Endothelial cell of umbilical vein (primary cell): ENCODE results near the gene GRAMD1A. TPM values are rescaled to one million over a fixed set of nuclear protein-coding genes. Genes with fewer than 3 reads are reported as not detected.
"Not testable (repeated sequence)": the region's sequence is repeated elsewhere in the genome, so short reads cannot be mapped to it uniquely, and the experiment has no call there.

Source experiments
- BruUV-seq: library from RNA; stranded (reverse); fragments of 400-500 nt; replicated peaks from 2 replicates; lab custom pipeline; 2021; lab: Mats Ljungman, UMichigan
- CTCF ChIA-PET: fragments of 300-600, 350-600 bp; sonication (Branson Sonifier 250); formaldehyde crosslinking; loops from one replicate; lab custom pipeline; 2021; ENCODE audit warnings: antibody characterized with exemption, inconsistent platforms; lab: Charles Lee
- POLR2A ChIA-PET: fragments of 300-600, 350-600 bp; sonication (Branson Sonifier 250); formaldehyde crosslinking; loops from one replicate; lab custom pipeline; 2021; ENCODE audit warnings: antibody characterized with exemption, inconsistent platforms; lab: Charles Lee
- DNase-seq: peaks from one replicate; pipeline ENCODE4 v3.0.0-alpha.2; 2011; ENCODE audit warnings: low read depth, low spot score
- FAIRE-seq: peaks from 2 replicates; lab custom pipeline; 2011; peaks lifted over from hg19 to GRCh38; lab: Jason Lieb, UNC
- H2AFZ ChIP-seq: 2 replicates; pipeline ENCODE4 v1.6.0; 2012; ENCODE audit warnings: low read depth, low read length, control low read depth, inconsistent platforms
- H3K27ac ChIP-seq: 2 replicates; pipeline ENCODE4 v1.5.1; 2011; ENCODE audit warnings: low read depth, mild to moderate bottlenecking, control low read depth, low read length, moderate library complexity; ENCODE audit not compliant: insufficient read depth
- H3K27me3 ChIP-seq, 2 experiments: 2 replicates each; pipeline versions ENCODE4 v1.6.0 to v1.6.1; 2011; ENCODE audit warnings: low read length in 2 of 2, mixed read lengths in 1 of 2; ENCODE audit not compliant: control insufficient read depth in 2 of 2, insufficient read depth in 2 of 2
- H3K36me3 ChIP-seq, 2 experiments: 2 replicates in 1 of 2; 3 replicates in 1 of 2; pipeline ENCODE4 v1.5.1; 2011; ENCODE audit warnings: low read length in 2 of 2, mild to moderate bottlenecking in 1 of 2, moderate library complexity in 1 of 2; ENCODE audit not compliant: control insufficient read depth in 2 of 2, insufficient read depth in 2 of 2; ENCODE audit errors: extremely low read depth in 1 of 2
- H3K4me1 ChIP-seq: 3 replicates; pipeline ENCODE4 v1.5.1; 2011; ENCODE audit warnings: mild to moderate bottlenecking, low read length; ENCODE audit not compliant: control insufficient read depth, insufficient read depth; ENCODE audit errors: extremely low read depth
- H3K4me2 ChIP-seq: 2 replicates; pipeline ENCODE4 v1.6.1; 2011; ENCODE audit warnings: low read length, control low read depth, mixed read lengths; ENCODE audit not compliant: insufficient read depth
- H3K4me3 ChIP-seq, 3 experiments: fragments of 200-600 bp in 1 of 3; sonication (generic), shearing (Covaris generic) in 1 of 3; replicated peaks in 1 of 3; 2 replicates each; pipeline ENCODE4 v1.5.1; 2011 to 2016; ENCODE audit warnings: control low read depth in 3 of 3, low read length in 3 of 3, mild to moderate bottlenecking in 2 of 3, inconsistent platforms in 1 of 3, low read depth in 1 of 3, moderate library complexity in 1 of 3; ENCODE audit not compliant: insufficient read depth in 1 of 3
- H3K79me2 ChIP-seq: 2 replicates; pipeline ENCODE4 v1.6.0; 2012; ENCODE audit warnings: low read length, inconsistent platforms; ENCODE audit not compliant: control insufficient read depth, insufficient read depth
- H3K9ac ChIP-seq: replicated peaks from 2 replicates; pipeline ENCODE3; 2011; ENCODE audit warnings: low read length, control low read depth; ENCODE audit not compliant: insufficient read depth; ENCODE audit errors: extremely low read depth
- H3K9me1 ChIP-seq: replicated peaks from 3 replicates; pipeline ENCODE4 v1.6.0; 2011; ENCODE audit warnings: mild to moderate bottlenecking, low read length; ENCODE audit not compliant: control insufficient read depth, insufficient read depth; ENCODE audit errors: extremely low read depth
- H3K9me3 ChIP-seq: replicated peaks from 2 replicates; pipeline ENCODE4 v1.5.1; 2012; ENCODE audit warnings: low read length, inconsistent platforms; ENCODE audit not compliant: control insufficient read depth, insufficient read depth
- H4K20me1 ChIP-seq: replicated peaks from 2 replicates; pipeline ENCODE3; 2011; ENCODE audit warnings: mild to moderate bottlenecking, low read length; ENCODE audit not compliant: control insufficient read depth, insufficient read depth; ENCODE audit errors: extremely low read depth
- EZH2 ChIP-seq: IDR thresholded peaks from 2 replicates; pipeline ENCODE4 v1.6.1; 2012; ENCODE audit warnings: borderline replicate concordance, low read depth, mild to moderate bottlenecking, moderate library complexity, low read length, inconsistent platforms; ENCODE audit not compliant: severe bottlenecking
- FOS ChIP-seq: IDR thresholded peaks from 2 replicates; pipeline ENCODE4 v1.6.1; 2011; ENCODE audit warnings: mild to moderate bottlenecking, low read length, moderate library complexity, borderline replicate concordance; ENCODE audit not compliant: insufficient read depth
- GATA2 ChIP-seq: IDR thresholded peaks from 2 replicates; pipeline ENCODE4 v1.7.0; 2011; ENCODE audit warnings: low read depth, mild to moderate bottlenecking, moderate library complexity, mixed read lengths, low read length; ENCODE audit not compliant: insufficient read length, insufficient read depth
- JUN ChIP-seq: IDR thresholded peaks from 2 replicates; pipeline ENCODE4 v1.6.1; 2011; ENCODE audit warnings: borderline replicate concordance, low read depth; ENCODE audit not compliant: insufficient read length, insufficient read depth
- MYC ChIP-seq: IDR thresholded peaks from one replicate; pipeline ENCODE4 v1.6.1; 2011; ENCODE audit warnings: mild to moderate bottlenecking, low read depth, low read length
- POLR2A ChIP-seq: IDR thresholded peaks from 2 replicates; pipeline ENCODE4 v1.6.1; 2012; ENCODE audit warnings: low read depth, mild to moderate bottlenecking, control low read depth, low read length
- POLR2AphosphoS5 ChIP-seq: IDR thresholded peaks from 2 replicates; pipeline ENCODE4 v1.6.1; 2012; ENCODE audit warnings: low read depth, mild to moderate bottlenecking, control low read depth, low read length, moderate library complexity; ENCODE audit not compliant: insufficient read depth
- dilution Hi-C: fragments of 300-500 bp; cut with MboI; formaldehyde crosslinking; loops from one replicate; pipeline ENCODE4 v1.15.0; 2019; ENCODE audit warnings: low sequenced_read_pairs; ENCODE audit not compliant: extremely low pct_ligation_motif_present
- intact Hi-C: fragments of 100-400 bp; cut with micrococcal nuclease; formaldehyde crosslinking; loops from one replicate; pipeline ENCODE4 v1.10.0; 2022
- polyA plus RNA-seq, 4 experiments: library from polyadenylated mRNA; depleted of rRNA in 3 of 4; stranded (reverse) in 3 of 4; unstranded in 1 of 4; fragments of >200 nt; gene quantifications; 2 replicates each; pipeline versions ENCODE4 v1.2.1 to v1.2.3, GENCODE V29; 2011 to 2012; ENCODE audit warnings: missing spikeins in 1 of 4
- total RNA-seq: library from RNA; stranded (reverse); gene quantifications from 2 replicates; pipeline ENCODE4 v1.2.3, GENCODE V29; 2021
- TF ChIP-seq, protein P1 (sequence below), 2 donors: IDR thresholded peaks; 1 replicate in 1 of 2; 2 replicates in 1 of 2; pipeline ENCODE4 v1.5.1; 2011; ENCODE audit warnings: low read length in 2 of 2, mild to moderate bottlenecking in 2 of 2, moderate library complexity in 2 of 2, control low read depth in 1 of 2, inconsistent platforms in 1 of 2, low read depth in 1 of 2; ENCODE audit not compliant: insufficient read depth in 1 of 2; ENCODE audit errors: extremely low read depth in 1 of 2
- TF ChIP-seq, protein P2 (sequence below): IDR thresholded peaks from 2 replicates; pipeline ENCODE4 v1.6.1; 2011; ENCODE audit not compliant: insufficient read depth, insufficient read length

The GRAMD1A gene
- total and polyA plus RNA-seq, 2 donors (not counting 3 experiments of a cell fraction or from before 2014, with no cell fraction given), result 127 to 130 TPM

GRCh38 chr19:34965505-34965904 is 34.6 kb upstream of the GRAMD1A start:
- H3K4me2 ChIP-seq, H2AFZ ChIP-seq, H3K9me1 ChIP-seq, H3K36me3 ChIP-seq, H4K20me1 ChIP-seq, H3K9me3 ChIP-seq, H3K4me3 ChIP-seq, FAIRE-seq, CTCF ChIA-PET, intact Hi-C loops, dilution Hi-C loops, H3K27ac ChIP-seq, H3K27me3 ChIP-seq, H3K9ac ChIP-seq, BruUV-seq, DNase-seq, POLR2A ChIA-PET: not testable (repeated sequence)
- peaks cover 13% of the 10 kb centered on the region for H3K4me1 ChIP-seq
- H3K79me2 ChIP-seq, result peaks cover 22% of the 10 kb centered on the region

GRCh38 chr19:34967551-34967950 is 32.6 kb upstream of the GRAMD1A start:
- intact Hi-C loops, result no loop called here

More at GRCh38 chr19:34967551-34967950, 32.6 kb upstream of the GRAMD1A start:
- dilution Hi-C loops, result no loop called here
- Histone ChIP-seq H3K27me3 (no peaks in the 10 kb centered on the region), H3K4me2 (no peak overlapping the region), H3K9me3 (no peaks in the 10 kb centered on the region), H3K36me3 (no peaks in the 10 kb centered on the region), H4K20me1 (no peaks in the 10 kb centered on the region), H3K4me1 (no peaks in the 10 kb centered on the region), H3K9ac (no peak overlapping the region), H3K9me1 (no peaks in the 10 kb centered on the region), H3K4me3 (no peak overlapping the region), H3K79me2 (peaks cover 6% of the 10 kb centered on the region), H2AFZ (no peak overlapping the region), H3K27ac (no peak overlapping the region)
- no peak for TF ChIP-seq JUN
- TF ChIP-seq, protein P1, sequence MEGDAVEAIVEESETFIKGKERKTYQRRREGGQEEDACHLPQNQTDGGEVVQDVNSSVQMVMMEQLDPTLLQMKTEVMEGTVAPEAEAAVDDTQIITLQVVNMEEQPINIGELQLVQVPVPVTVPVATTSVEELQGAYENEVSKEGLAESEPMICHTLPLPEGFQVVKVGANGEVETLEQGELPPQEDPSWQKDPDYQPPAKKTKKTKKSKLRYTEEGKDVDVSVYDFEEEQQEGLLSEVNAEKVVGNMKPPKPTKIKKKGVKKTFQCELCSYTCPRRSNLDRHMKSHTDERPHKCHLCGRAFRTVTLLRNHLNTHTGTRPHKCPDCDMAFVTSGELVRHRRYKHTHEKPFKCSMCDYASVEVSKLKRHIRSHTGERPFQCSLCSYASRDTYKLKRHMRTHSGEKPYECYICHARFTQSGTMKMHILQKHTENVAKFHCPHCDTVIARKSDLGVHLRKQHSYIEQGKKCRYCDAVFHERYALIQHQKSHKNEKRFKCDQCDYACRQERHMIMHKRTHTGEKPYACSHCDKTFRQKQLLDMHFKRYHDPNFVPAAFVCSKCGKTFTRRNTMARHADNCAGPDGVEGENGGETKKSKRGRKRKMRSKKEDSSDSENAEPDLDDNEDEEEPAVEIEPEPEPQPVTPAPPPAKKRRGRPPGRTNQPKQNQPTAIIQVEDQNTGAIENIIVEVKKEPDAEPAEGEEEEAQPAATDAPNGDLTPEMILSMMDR (IDR thresholded peaks at IDR 0.05; ENCODE audit: extremely low read depth in 1 of 2, insufficient read depth in 1 of 2, low read depth in 1 of 2, low read length in 2 of 2), result no peak
- no peak for TF ChIP-seq POLR2AphosphoS5
- no peak for TF ChIP-seq EZH2
- TF ChIP-seq FOS, result no peak
- no peak for TF ChIP-seq POLR2A
- TF ChIP-seq MYC, result no peak
- no peak for TF ChIP-seq GATA2
- TF ChIP-seq, protein P2, sequence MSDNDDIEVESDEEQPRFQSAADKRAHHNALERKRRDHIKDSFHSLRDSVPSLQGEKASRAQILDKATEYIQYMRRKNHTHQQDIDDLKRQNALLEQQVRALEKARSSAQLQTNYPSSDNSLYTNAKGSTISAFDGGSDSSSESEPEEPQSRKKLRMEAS, result no peak
- POLR2A ChIA-PET, result no interaction called here
- DNase-seq (no peak), FAIRE-seq (no peak)
- BruUV-seq, result no TSS peak
- CTCF ChIA-PET, result interaction anchor here (1.0 to 1.2 kb wide), 4 partner anchors 35 to 77 kb away, joined by 3 read pairs; no protein-coding TSS in a partner anchor
